HG02571 (cell line): ENCODE results near the gene ARHGEF25.

Source experiments
- ATAC-seq: cut with Tn5 transposase; IDR thresholded peaks from one replicate; pipeline ENCODE4 v1.9.1; 2021; ENCODE audit warnings: mild to moderate bottlenecking, moderate library complexity; ENCODE audit not compliant: unreplicated experiment

ARHGEF25 gene

GRCh38 chr12:57620936-57621496, 9.8 kb downstream of the ARHGEF25 start:
- ATAC-seq: no peak

GRCh38 chr12:57621497-57622292, 10.5 kb downstream of the ARHGEF25 start:
- ATAC-seq: no peak

DNA sequence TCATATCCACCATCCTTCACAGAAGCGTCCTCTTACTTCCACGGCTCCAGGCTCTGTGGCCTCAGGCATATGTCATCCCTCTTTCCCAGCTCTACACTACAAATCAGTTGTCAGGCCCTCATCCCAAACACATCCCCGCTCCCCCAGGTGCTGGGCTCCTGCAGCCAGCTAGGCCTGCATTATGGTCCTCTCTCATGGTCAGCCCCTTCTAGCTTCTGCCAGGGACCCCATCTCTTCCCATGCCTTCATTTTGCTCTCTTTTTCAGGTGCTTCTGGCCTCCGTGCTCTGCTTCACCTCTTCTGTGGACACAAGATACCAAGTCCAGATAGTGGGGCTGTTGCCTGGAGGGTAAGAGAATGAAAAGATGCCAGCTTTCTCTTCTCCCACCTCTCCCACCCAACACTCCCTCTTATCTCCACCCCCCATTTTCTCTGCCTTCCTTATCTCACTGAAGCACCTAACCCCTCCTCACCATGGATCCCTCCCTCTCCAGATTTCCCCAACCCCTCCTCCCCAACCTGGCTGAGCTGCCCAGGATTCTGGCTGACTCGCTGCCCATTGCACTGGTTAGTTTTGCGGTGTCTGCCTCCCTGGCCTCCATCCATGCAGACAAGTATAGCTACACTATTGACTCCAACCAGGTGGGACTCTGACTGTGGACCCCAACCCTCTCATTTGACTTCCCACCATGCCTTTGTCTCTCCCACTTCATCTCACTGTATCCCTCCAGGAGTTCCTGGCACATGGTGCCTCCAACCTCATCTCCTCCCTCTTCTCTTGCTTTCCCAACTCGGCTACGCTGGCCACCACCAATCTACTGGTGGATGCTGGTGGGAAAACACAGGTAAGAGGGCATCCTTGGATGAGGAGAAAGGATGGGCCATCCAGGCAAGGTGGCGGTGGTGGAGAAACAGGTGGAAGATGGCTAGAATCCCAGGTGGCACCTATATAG, 11.3 kb downstream of the ARHGEF25 start:
- no peak for ATAC-seq

DNA sequence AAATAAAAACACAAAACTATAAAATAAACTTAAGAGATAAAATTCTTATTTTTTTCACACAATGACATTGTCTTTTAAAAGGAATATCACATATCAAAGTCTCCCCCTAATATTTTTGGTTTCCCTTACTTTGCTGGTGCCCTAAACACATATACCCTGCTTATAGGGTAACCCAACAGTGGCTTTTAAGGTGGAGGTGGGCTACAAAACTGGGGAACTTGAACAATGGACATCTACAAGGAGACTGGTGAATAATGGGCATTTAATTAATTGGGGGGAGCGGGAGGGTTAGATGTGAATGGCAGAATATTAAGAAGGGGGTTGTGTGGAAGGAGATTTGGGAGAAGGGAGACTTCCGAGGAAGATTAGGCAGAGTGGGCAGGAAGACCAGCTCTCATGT, 12.2 kb downstream of the ARHGEF25 start:
- ATAC-seq: no peak

DNA sequence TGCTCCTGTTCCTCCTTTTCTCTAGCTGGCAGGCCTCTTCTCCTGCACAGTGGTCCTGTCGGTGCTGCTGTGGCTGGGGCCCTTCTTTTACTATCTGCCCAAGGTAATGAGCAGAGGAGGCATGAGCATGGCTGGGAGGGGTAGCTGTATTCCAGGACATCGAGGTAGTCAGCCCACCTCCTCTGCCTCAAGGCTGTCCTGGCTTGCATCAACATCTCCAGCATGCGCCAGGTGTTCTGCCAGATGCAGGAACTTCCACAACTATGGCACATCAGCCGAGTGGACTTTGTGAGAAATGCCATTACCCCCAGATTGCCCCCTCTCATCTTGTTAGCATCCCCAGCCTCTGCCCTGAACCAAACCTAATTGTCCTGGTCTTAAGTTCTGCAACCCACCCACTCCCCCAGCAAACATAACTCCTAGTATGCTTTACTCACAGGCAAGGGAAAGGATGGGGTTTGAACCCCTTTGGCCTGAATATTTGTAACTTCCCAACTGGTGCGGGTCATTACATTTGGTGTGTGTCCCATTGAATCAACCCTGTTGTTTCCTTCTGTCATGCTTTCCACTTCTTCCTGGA, 12.7 kb downstream of the ARHGEF25 start:
- no peak for ATAC-seq

DNA sequence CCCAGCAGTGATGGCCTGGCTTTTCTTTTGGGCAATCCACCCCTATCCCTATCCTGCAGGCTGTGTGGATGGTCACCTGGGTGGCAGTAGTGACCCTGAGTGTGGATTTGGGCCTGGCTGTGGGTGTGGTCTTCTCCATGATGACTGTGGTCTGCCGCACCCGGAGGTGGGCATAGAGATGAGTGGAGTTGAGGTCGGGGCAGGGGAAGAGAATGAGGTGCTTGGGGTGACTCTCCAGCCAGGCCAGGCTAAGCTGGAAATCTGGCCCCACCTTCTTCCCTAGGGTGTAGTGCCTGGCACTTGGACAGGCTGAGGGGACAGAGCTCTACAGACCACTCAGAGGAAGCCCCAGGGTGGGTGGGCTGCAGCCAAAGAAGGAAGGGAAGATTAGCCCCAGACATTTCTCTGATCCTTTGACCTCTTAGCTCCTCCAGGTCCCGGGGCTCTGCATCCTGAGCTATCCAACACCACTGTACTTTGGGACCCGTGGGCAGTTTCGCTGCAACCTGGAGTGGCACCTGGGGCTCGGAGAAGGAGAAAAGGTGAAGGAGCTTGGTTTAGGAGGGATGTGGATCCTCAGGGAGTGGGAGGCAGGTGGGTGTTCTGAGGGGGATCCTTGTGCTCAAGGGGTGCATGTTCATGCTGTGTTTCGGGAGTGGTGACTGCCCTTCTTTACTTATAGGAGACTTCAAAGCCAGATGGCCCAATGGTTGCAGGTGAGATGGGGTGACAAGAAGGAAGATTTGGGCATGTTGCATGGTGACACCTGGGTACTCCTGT, 13.4 kb downstream of the ARHGEF25 start:
- no peak for ATAC-seq

- no peak for ATAC-seq
Measured at GRCh38 chr12:57625261-57626032, 14.2 kb downstream of the ARHGEF25 start.

- no peak for ATAC-seq
Measured at GRCh38 chr12:57626111-57626920, 15.1 kb downstream of the ARHGEF25 start.

GRCh38 chr12:57626921-57627445, 15.7 kb downstream of the ARHGEF25 start:
- no peak for ATAC-seq

DNA sequence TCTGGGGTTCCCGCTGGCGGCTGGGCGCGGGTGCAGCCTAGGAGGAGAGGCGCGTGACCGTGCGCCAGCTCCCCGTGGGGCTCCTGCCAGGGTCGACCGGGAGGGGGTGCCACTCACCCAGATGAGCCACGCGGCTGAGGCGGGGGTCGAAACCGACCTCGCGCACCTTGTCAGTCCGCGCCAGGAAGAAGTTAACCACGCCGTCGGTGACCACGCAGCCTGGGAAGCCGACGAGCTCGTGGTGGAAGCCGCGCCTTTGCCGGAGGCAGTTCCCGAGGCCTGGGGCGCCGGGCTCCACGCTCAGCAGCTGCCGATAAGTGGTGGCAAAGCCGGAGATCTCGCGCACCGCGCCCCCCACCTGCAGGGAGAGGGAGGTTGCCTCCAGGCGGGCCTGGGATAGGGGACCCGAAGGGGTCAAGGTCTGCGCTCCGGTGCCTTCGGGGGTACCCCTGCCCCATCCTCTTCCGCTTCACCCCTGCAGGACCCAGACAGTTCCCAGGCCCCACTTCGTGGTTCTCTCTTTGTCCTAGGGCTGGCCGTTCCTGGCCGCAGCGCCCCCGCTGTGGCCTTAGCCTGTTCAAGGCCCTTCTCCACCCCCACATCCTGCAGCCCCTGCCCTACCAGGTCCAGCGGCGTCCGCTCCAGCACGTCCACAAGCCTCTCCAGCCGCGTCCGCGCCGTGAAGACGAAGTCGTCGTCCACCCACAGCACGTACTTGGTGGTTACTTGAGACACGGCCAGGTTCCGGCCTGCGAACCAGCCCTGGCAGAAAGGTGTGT, 16.5 kb downstream of the ARHGEF25 start:
- no peak for ATAC-seq

DNA sequence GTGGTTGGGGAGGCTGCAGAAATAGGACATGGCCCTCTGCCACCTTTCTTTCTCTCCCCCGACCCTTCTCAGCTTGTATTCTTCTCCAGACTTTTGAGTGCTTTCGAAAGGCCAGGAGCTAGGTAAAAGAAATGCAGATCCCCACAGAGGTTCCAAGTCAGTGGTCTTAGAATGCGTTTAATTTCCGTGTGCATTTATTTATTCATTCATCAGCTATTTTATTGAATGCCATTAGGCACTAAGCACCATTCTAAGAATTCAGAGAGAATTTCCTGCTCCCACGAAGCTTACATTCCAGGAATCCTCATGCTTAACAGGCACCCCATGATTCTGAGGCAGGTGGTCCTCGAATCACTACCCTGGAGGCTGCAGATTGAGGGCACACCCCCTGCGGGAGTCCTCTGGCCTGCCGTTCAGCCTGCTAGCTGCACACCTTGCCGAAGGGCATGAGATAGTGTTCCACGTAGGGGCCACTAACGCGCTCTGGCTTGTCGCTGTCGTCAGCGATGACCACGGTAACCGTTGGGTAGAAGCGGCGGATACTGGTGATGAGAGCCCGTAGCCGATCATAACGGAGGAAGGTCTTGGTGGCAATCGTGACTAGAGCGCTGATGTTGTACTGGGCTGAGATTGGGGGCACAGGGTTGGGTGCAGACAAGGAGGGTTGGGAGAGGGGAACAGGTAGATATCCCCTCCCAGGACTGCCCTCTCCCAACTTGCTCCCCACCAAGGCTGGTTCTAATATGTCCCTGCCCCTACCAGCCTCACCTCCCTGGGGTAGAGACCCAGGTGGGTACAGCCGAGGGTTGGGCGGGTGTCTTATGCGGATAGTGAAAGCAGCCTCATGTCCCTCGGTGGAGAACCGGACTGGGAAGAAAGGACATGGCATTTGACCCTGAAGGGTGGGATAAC, 17.3 kb downstream of the ARHGEF25 start:
- no peak for ATAC-seq

- no peak for ATAC-seq
Measured at GRCh38 chr12:57629897-57630471, 18.7 kb downstream of the ARHGEF25 start.

GRCh38 chr12:57630891-57631433, 19.7 kb downstream of the ARHGEF25 start:
- no peak for ATAC-seq

- ATAC-seq: no peak
Measured at GRCh38 chr12:57631566-57632072, 20.4 kb downstream of the ARHGEF25 start.

GRCh38 chr12:57632073-57632957, 21.1 kb downstream of the ARHGEF25 start:
- no peak for ATAC-seq
